GM12892 (cell line): Measurements from ENCODE around the gene CBX2.

Experiments
- POLR2A ChIP-seq: IDR thresholded peaks from 2 replicates; pipeline ENCODE4 v1.6.1; 2011; ENCODE audit warnings: low read depth, low read length, control low read depth
- POLR2AphosphoS5 ChIP-seq: IDR thresholded peaks from 2 replicates; pipeline ENCODE4 v1.6.1; 2011; ENCODE audit warnings: low read depth, low read length, control low read depth

DNA sequence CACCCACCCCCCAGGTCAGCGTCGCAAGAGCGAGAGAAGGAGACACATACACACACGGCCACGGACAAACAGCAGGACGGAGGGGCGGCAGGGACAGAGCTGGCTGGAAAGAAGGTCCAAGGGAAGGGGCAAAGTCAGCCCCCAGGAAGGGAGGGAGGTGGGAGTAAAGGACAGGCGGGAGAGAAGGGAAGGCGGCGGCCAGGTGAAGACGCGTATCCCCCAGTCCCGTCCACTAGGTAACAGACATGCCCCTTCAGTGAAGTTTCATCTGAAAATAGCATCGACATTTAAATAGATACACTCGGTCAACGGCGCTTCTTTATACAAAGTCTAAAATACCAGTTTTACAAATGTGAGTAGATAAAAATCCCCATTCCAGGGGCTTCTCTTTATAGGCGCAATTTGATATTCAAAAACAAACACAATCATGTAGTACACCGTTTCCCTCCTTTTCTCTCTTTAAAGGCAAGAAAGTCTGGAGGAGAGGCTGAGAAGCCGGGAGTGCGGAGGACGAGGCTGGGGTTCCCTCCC is 14.5 kb downstream of the CBX2 start:
- TF ChIP-seq POLR2A (no peak), POLR2AphosphoS5 (no peak)
